OCI-LY3 (cell line): ENCODE data around the gene ERC2.

ENCODE experiments used
- H2AFZ ChIP-seq: fragments of 200-600, 300-600 bp; shearing (Covaris generic); 2 replicates; pipeline ENCODE4 v1.6.0; 2014; ENCODE audit warnings: antibody characterized with exemption, low read depth, low read length
- H3K27ac ChIP-seq: fragments of 200-600, 300-600 bp; sonication (generic); 2 replicates; pipeline ENCODE4 v1.5.1; 2014; ENCODE audit warnings: mild to moderate bottlenecking, low read length, moderate library complexity, mixed read lengths
- H3K27me3 ChIP-seq: fragments of 200-600, 300-600 bp; sonication (generic); 2 replicates; pipeline ENCODE4 v1.6.1; 2014; ENCODE audit warnings: low read depth, low read length, mixed read lengths
- H3K36me3 ChIP-seq: fragments of 200-600, 300-600 bp; sonication (generic); replicated peaks from 2 replicates; pipeline ENCODE3; 2014; ENCODE audit warnings: low read depth, low read length, mixed read lengths
- H3K4me1 ChIP-seq: fragments of 300-600, 200-600 bp; sonication (generic); 2 replicates; pipeline ENCODE4 v1.6.1; 2014; ENCODE audit warnings: low read length, mixed read lengths
- H3K4me2 ChIP-seq: fragments of 200-600, 300-600 bp; sonication (generic); 2 replicates; pipeline ENCODE4 v1.6.1; 2014; ENCODE audit warnings: low read length, mixed read lengths
- H3K4me3 ChIP-seq: fragments of 300-600, 200-600 bp; sonication (generic); 2 replicates; pipeline ENCODE4 v1.5.1; 2014; ENCODE audit warnings: antibody characterized with exemption, mild to moderate bottlenecking, low read length, moderate library complexity
- H3K79me2 ChIP-seq: fragments of 300-600, 200-600 bp; shearing (Covaris generic); 2 replicates; pipeline ENCODE4 v1.6.1; 2014; ENCODE audit warnings: mild to moderate bottlenecking, low read length, mixed read lengths
- H3K9ac ChIP-seq: fragments of 300-600, 200-600 bp; shearing (Covaris generic); 2 replicates; pipeline ENCODE4 v1.6.0; 2014; ENCODE audit warnings: mild to moderate bottlenecking, low read length, moderate library complexity
- H3K9me3 ChIP-seq: fragments of 200-600, 300-600 bp; shearing (Covaris generic); 2 replicates; pipeline ENCODE4 v1.6.1; 2014; ENCODE audit warnings: low read length, mixed read lengths; ENCODE audit not compliant: insufficient read depth
- H4K20me1 ChIP-seq: fragments of 200-600, 300-600 bp; sonication (generic); 2 replicates; pipeline ENCODE4 v1.6.1; 2016; ENCODE audit warnings: low read length, mixed read lengths; ENCODE audit not compliant: insufficient read depth
- EZH2phosphoT487 ChIP-seq: fragments of 200-600 bp; shearing (Covaris generic); IDR thresholded peaks from 2 replicates; pipeline ENCODE4 v1.6.1; 2018; ENCODE audit warnings: antibody characterized with exemption, mixed run types, low read depth
- TF ChIP-seq, protein P1 (sequence below): fragments of 200-600, 300-600 bp; sonication (generic); IDR thresholded peaks from 2 replicates; pipeline ENCODE4 v1.5.1; 2014; ENCODE audit warnings: antibody characterized with exemption, low read length, low read depth

ERC2 gene

DNA sequence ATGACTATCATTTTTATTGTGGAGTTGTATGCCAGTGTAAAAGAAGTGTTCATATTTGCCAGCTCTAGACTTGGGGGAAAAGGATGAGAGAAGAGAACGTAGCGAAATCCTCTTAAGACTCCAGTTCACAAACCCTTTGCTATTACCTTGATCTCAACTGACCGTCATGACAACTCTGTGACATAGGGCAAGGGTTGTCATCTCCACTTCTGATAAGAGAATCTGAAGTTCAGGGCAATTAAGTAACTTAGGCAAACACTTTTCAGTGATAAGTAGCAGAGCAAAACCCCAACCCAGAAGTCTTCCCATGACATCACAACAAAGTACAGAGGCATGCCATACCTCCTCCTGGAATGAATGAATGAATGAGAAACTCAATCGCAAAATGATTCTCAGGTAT, 940.9 kb downstream of the ERC2 start:
- no peak overlapping the region for H3K4me3 ChIP-seq
- H2AFZ ChIP-seq, result no peak overlapping the region
- H4K20me1 ChIP-seq, result no peaks in the 10 kb centered on the region
- H3K27ac ChIP-seq, result no peak overlapping the region
- TF ChIP-seq, protein P1, sequence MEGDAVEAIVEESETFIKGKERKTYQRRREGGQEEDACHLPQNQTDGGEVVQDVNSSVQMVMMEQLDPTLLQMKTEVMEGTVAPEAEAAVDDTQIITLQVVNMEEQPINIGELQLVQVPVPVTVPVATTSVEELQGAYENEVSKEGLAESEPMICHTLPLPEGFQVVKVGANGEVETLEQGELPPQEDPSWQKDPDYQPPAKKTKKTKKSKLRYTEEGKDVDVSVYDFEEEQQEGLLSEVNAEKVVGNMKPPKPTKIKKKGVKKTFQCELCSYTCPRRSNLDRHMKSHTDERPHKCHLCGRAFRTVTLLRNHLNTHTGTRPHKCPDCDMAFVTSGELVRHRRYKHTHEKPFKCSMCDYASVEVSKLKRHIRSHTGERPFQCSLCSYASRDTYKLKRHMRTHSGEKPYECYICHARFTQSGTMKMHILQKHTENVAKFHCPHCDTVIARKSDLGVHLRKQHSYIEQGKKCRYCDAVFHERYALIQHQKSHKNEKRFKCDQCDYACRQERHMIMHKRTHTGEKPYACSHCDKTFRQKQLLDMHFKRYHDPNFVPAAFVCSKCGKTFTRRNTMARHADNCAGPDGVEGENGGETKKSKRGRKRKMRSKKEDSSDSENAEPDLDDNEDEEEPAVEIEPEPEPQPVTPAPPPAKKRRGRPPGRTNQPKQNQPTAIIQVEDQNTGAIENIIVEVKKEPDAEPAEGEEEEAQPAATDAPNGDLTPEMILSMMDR, result no peak
- TF ChIP-seq EZH2phosphoT487, result no peak
- H3K9ac ChIP-seq, result no peak overlapping the region
- no peaks in the 10 kb centered on the region for H3K36me3 ChIP-seq
- no peaks in the 10 kb centered on the region for H3K9me3 ChIP-seq
- no peak overlapping the region for H3K4me2 ChIP-seq
- no peaks in the 10 kb centered on the region for H3K4me1 ChIP-seq
- H3K79me2 ChIP-seq, result no peaks in the 10 kb centered on the region
- 0 out of 2 replicates have a peak, but pooled peaks cover 5% of the 10 kb centered on the region for H3K27me3 ChIP-seq

DNA sequence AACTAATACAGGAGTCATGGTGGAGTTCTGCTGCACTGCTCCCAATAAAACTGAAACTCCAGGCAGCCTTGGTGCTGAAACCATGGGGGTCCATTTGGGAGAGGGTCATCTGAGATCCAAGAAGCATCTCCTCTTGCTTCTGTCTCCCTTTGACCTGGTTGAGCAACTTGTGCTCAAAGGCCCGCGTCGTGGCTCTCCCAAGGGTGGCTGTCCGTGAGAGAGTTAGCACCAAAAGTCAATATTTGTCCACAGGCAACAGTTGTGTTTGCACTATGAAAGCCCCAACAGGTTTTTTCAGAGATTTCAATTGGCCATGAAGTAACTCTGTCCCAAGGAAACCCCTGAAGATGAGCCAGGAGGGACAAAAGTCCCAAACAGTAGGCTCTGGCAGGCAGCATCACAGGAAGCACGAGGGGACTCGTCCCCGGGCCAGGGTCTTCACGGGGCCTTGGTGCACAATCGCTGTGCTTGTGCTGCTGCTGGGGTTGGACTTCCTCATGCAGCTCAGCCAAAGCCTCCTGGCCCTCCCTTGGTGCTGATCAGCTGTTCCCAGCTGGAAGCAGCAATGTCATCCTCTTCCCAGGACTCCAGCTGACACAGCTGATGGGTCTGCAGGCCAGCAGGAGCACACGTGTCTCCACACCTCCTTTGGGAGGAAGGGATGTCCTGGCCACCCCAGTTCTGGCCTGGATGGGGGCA, 941.8 kb downstream of the ERC2 start:
- Histone ChIP-seq H2AFZ (no peak overlapping the region), H3K9ac (no peak overlapping the region), H3K79me2 (no peaks in the 10 kb centered on the region), H3K4me1 (no peaks in the 10 kb centered on the region), H3K4me2 (no peak overlapping the region), H4K20me1 (no peaks in the 10 kb centered on the region), H3K27me3 (0 out of 2 replicates have a peak, but pooled peaks cover 5% of the 10 kb centered on the region), H3K4me3 (no peak overlapping the region), H3K27ac (no peak overlapping the region), H3K9me3 (no peaks in the 10 kb centered on the region), H3K36me3 (no peaks in the 10 kb centered on the region)
- TF ChIP-seq EZH2phosphoT487, result no peak
- TF ChIP-seq, protein P1, result no peak

DNA sequence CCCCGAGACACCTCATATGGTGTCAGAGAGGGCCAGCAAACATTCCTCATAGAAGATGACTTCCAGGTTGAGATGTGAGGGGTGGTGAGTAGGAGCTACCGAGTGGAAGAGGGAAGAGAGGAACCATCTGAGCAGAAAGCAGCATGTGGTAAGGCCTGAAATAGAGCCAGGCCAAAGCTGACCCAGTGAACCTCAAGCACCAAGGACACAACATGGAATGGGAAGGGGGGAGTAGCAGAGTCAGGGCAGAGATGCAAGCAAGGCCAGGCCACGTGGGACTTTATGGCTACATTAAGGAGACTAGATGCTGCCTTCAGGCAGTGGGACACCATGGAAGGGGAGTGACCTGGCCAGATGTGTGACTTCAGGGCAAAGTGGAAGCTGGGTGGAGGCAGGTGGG, 942.8 kb downstream of the ERC2 start:
- TF ChIP-seq, protein P1, result no peak
- TF ChIP-seq EZH2phosphoT487, result no peak
- Histone ChIP-seq H3K4me2 (no peak overlapping the region), H3K27ac (no peak overlapping the region), H2AFZ (no peak overlapping the region), H3K36me3 (no peaks in the 10 kb centered on the region), H3K9me3 (no peaks in the 10 kb centered on the region), H3K9ac (no peak overlapping the region), H4K20me1 (no peaks in the 10 kb centered on the region), H3K79me2 (no peaks in the 10 kb centered on the region), H3K4me3 (no peak overlapping the region), H3K4me1 (no peaks in the 10 kb centered on the region), H3K27me3 (0 out of 2 replicates have a peak, but pooled peaks cover 5% of the 10 kb centered on the region)

DNA sequence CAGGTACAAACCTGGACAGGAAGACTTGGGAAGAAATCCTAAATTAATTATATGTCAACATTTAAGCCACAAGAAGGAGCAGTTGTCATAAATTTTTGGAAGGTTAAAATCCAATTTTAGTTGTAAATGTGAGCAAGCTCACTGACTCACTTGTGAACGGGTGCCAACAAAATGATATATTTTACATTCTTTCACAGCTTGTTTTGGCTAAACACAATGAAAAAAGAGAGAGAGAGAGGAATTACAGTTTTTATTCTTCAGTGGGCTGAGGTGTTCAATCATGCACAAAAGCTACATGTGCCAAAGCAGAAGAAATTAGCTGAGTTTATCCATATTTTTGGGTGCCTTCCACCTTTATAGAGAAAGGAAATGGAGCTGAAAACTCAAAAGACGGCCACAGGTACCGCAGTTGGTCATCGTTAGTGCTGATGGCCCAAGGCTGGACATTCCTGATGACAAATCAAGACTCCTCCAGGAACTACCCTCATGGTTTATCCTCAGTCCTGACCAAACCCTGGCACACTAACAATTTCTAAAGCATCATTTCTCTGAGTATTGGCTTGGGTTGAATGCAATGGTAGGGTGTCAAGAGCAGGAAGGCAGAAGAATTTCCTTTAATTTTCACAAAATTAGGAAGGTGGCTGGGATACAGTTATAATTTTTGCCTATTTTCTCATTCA, 943.6 kb downstream of the ERC2 start:
- no peaks in the 10 kb centered on the region for H3K4me1 ChIP-seq
- H3K79me2 ChIP-seq, result no peaks in the 10 kb centered on the region
- no peak overlapping the region for H3K4me2 ChIP-seq
- H4K20me1 ChIP-seq, result no peaks in the 10 kb centered on the region
- 0 out of 2 replicates have a peak, but pooled peaks cover 5% of the 10 kb centered on the region for H3K27me3 ChIP-seq
- H3K9me3 ChIP-seq, result no peaks in the 10 kb centered on the region
- H2AFZ ChIP-seq, result no peak overlapping the region
- no peaks in the 10 kb centered on the region for H3K36me3 ChIP-seq
- H3K9ac ChIP-seq, result no peak overlapping the region
- H3K4me3 ChIP-seq, result no peak overlapping the region
- TF ChIP-seq, protein P1, result no peak
- no peak for TF ChIP-seq EZH2phosphoT487
- no peak overlapping the region for H3K27ac ChIP-seq
